Activated CD4-positive, CD25-positive, alpha-beta regulatory T cell (primary cell): ENCODE measurements around the gene PRDX1.
"Not testable (repeated sequence)": the region's sequence is repeated elsewhere in the genome, so short reads cannot be mapped to it uniquely, and the experiment has no call there.

Source experiments
- DNase-seq, 4 experiments: peaks; one replicate each; lab custom pipeline; 2025; lab: John Stamatoyannopoulos, UW

Gene PRDX1

DNA sequence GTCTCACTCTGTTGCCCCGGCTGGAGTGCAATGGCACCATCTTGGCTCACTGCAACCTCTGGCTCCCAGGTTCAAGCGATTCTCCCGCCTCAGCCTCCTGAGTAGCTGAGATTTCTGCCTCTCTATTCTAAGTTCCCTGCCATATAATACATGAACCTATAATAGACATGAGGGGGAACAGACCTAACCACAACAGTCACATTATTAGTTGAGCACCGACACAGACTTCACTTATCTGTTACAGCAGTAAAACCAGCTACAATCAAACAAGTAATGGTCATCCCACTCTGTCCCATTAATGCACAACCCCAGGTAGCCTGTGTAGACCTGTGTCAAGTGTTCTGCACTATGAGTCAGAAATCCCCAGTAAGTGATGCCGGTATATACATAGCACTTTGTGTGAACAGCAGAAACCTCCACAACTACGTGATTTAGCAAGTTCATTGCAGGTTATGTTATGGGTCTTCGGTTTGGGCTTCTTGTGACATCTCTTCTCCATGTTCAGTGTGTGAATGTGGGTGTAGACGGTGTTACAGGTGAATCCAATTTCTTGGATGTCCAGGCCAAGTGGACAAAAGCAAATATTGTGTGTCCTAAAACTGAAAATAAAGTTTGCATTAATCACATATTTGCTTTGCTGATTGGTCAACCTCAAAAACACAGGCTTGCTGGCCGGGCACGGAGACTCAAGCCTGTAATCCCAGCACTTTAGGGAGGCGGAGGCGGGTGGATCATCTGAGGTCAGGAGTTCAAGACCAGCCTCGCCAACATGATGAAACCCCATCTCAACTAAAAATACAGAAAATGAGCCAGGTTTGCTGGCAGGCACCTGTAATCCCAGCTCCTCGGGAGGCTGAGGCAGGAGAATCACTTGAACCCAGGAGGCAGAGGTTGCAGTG lies 18.0 kb downstream of the PRDX1 start:
- DNase-seq, result no peak

DNA sequence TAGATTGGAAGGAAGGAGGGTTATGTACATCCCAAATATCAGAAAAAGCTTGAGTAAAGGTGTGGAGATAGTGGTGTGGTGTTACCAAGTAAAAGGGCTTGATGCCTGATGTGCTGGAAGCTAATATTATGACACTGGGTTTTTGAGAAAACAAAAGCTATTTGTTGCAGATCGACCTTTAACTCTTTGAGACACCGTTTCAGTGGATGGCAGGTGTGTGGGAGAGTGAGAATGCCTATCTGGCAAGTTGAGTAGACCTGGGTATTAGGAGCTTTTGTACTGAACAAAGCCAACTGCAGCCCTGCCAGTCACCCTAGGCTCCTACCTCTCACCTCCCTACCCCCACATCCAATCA lies 20.2 kb downstream of the PRDX1 start:
- DNase-seq, result no peak

DNA sequence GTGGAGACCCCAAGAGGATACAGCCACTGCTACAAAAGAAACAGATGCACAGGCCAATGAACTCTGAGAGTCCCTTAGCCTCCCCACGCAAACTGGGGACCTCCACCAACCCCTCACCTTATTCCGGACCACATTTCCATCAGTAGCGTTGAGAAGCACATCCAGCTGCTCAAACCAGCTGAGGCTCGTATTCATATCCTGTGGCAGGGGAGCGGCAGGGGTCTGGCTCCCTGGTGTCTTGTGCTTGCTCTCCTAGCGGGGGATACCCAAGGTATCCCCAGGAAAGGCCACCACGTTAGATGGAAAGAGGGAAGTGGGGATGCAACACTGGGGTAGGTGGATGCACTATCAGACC lies 22.3 kb downstream of the PRDX1 start:
- no peak for DNase-seq

DNA sequence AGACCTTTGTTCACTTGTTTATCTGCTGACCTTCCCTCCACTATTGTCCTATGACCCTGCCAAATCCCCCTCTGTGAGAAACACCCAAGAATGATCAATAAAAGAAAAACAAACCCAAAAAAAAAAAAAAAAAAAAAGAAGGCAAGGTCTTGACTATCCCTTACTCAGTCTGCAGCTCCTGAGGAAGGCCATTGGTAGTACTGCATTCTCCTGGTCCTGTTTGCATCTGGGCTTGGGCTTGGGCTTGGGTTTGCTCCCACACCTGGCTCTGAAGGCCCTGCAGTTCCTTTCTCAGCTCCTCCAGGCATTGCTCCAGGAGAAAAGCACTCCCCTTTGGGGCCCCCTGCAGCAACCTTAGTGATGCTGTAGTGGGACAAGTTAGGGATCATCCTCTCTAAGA lies 23.4 kb downstream of the PRDX1 start:
- DNase-seq, result no peak

DNA sequence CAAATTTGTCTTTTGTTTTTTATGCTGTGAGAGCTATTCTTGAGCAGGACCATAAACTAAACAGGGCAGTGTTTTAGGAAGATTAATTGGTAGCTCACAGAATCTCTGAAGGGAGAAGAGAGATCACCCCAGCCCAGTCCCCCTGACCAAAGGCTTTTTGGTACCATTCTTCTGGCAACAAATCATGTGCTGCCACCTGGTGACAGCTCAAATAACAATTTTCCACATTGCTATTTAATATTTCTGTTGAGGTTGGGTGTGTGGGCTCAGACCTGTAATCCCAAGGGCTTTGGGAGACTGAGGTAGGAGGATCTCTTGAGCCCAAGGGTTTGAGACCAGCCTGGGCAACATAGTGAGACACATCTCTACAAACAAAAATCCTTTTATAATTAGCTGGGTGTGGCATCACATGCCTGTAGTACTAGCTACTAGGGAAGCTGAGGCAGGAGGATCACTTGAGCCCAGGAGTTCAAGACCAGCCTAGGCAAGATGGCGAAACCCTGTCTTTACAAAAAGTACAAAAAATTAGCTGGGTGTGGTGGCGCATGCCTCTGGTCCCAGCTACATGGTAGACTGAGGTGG lies 28.5 kb downstream of the PRDX1 start:
- peak in 3 of 4 experiments; percentile 20 to 26 (median 21) for DNase-seq

DNA sequence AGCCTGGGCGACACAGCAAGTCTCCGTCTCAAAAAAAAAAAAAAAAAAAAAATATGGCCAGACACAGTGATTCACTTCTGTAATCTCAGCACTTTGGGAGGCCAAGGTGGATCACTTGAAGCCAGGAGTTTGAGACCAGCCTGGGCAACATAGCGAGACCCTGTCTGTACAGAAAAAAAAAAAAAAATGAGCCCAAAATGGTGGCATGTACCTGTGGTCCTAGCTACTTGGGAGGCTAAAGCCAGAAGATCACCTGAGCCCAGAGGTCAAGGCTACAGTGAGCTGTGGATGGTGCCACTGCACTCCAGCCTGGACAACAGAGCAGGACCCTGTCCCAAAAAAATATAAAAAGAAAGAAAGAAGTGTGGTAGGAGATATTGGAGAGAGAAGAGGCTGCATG lies 29.0 kb downstream of the PRDX1 start:
- no peak for DNase-seq

DNA sequence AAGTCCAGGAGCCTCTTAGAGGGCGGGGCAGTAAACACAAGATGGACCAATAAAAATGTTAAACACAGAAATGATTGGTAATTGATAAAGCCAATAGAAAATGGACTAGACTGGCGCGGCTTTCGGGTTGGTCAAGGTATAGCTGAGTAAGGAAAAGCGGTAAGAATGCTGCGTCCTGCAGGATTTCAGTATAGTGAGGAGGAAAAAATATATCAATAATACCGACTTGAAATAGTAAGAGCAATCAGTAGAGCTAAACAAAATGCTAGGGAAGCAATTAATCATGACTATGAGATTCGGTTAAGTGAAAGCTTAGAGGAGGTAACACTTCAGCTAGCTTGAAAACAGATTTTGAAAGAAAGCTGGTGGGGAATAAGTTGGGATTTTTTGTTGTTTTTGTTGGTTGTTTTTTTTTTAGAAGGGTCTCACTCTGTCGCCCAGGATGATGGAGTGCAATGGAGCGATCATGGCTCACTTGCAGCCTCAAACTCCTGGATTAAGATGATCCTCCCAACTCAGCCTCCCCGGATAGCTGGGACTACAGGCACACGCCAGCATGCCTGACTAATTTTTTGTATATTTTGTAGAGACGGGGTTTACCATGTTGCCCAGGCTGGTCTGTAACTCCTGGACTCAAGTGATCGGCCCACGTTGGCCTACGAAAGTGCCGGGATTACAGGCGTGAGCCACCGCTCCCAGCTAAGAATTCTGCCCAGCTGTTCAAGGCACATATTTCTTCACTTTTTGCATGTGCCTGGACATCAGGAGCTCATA lies 30.0 kb downstream of the PRDX1 start:
- no peak for DNase-seq

DNA sequence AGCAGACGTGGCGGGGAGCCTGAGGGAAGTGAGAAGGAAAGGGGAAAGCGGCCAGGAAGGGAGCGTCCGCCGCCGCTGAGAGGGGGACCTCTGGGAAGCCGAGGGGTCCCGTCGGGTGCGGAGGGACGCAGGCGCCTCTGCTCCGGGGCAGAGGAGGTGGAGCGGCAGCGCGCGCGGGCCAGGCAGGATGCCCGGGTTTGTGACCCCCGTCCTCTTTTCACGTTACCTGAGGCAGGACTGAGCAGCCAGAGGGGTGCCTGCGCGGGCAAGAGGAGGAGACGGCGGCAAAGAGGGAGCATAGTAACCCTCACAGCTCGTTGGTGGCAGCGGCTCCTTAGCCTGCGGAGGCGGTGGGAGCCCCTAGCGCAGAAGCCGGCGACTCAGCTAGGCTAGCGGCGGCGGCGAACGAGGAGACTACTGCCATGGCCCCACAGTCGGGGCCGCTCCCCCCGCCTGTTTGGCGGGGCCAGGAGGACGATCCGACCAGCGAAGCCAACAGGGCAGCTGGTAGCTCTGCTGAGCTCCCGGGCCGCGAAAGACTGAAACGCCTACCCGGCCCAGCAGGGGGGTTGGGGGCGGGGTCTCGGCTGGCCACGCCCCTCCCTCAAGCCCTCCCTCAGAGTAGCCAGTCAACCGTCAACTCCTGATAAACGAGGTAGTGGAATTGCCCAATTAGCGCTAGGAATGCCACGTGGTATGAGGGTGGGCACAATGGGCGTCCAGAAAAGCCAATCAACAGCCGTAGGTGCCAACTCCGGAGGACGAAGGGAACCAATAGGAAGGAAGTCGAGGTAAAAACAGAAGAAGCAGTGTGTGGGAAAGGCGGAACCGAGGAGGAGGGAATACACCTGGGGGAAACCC lies 30.8 kb downstream of the PRDX1 start, which contains the start of gene TESK2:
TSS of gene TESK2 (minus strand) at position 538 of the 861 bp plus-strand sequence. CDS start 33,378 bp downstream, outside the sequence.
- peak; percentile 87 to 93 (median 90) for DNase-seq

DNA sequence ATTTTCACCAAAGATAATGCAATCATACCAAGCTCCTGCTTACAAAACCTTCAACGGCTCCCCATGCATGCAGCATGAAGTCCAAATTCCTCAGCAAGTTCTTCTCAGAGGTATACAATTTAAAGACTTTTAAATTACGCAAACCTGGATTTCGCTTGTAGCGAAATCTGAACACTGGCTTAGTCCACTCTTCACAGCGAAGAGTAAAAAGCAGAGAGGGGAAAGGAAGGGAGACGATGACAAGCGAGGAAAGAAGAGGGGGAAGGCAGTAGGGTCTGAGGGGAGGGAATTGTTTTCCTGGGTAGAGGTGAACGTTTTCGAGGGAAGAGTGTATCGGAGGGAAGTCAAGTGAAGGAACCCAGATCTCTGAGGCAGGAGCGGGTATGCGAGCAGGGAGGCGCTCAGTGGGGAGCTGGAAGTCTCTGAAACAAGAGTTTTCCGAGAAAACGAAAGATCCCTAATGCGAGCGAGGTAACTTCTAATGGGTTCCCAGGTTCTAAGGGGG lies 31.5 kb downstream of the PRDX1 start:
- no peak for DNase-seq

DNA sequence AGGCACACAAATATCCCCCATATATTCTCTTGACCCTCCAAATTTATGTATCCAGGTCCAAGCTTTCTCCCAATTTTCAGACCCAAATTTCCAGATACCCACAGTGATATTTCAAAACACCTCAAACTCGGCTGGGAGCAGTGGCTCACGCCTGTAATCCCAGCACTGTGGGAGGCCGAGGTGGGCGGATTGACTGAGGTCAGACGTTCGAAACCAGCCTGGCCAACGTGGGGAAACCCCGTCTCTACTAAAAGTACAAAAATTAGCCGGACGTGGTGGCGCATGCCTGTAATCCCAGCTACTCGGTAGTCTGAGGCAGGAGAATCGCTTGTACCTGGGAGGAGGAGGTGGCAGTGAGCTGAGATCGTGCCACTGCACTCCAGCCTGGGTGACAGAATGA lies 32.3 kb downstream of the PRDX1 start:
- DNase-seq, result not testable (repeated sequence)

DNA sequence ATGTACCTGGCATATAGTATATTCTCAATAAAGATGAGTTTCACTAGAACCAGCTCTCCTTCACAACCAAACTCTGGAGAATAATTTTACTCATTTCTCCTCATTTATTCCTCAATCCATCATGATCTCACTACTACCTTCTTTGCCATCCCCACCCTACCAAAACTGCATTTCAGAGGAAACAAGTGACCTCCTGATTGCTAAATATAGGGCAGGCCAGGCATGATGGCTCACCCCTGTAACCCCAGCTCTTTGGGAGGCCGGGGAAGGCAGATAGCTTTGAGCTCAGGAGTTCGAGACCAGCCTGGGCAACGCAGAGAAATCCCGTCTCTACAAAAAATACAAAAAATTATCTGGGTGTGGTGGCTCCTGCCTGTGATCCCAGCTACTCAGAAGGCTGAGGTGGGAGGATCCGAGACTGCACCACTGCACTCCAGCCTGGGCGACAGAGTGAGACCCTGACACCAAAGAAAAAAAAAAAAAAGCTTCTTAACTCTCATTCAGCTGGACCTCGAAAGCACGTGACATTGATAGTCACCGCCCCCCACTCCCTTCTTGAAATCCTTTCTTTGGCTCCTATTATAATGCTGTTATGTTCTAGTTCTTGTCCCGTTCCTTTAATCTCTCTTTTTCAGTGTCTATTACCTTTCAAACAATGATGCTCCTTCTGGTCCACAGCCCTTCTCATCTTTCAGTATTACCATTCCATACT lies 32.9 kb downstream of the PRDX1 start:
- DNase-seq, result no peak

DNA sequence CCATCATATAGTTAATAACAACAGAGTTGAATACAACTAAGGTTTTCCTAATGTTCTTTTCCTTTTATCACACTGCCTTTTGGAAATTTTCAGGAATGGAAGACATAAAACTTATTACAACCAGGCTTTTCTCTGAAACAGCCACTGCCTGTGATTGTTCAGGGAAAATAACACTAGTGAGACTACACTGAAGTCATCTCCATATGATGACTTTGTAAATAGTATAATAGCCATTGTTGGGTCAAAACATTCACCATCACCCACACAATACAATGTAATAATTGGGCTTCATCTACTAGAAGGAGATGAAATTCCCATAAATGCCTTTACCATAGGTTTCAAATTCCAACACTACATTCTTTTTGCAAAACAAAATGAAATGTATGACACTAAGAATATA lies 35.7 kb downstream of the PRDX1 start:
- no peak for DNase-seq

DNA sequence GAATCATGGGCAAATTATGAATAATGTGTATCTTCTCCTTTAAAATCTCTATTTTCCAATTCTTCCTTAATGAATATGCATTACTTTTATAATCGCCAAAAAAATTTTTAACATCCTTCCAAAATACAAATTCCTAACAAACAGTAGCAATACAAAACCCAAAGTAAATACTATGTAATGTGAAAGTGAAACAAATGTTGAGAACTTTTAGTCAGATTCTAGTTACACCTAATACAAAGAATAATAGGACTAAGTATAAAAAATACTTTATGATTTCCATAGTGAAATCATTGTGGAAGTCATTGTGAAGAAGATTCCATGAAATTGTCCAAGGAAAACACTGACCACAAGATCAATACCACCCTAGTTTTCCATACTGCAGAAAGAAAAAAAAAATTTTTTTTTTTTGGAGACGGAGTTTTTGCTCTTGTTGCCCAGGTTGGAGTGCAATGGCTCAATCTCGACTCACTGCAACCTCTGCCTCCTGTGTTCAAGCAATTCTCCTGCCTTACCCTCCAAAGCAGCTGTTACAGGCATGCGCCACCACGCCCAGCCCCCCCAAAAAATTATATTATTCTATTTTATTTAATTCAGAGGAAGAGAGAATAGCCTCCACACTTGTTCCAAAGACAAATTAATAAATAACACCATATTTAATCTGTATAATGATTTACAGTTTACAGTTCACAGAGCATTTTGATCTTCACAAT lies 42.5 kb downstream of the PRDX1 start:
- no peak for DNase-seq

DNA sequence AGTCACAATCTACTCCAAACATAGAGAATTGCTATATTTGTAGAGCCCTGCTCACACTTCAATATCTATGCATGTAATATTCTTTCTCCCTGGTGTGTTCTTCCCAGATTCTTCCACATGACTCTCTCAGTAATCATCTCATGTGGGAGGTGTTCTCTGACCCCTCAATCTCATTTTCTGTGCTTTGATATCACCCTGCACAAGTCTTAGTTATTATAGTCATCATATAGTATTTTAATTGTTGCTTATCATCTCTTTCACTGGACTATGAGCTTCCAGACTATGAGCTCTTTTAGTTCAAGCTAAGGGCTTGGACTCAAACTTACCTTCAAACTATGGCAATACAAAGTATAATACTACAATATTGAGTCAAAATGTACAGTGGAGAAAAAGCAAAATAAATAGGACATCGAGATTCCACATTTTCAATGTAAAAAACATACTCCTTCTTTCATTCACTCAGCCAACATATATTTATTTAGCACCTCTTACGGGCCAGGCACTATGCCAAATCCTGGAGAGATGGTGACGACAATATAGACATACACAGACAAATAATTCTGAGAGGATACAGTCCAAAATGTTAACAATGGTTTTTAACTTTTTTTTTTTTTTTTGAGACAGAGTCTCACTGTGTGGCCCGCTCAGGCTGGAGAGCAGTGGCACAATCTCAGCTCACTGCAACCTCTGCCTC lies 43.4 kb downstream of the PRDX1 start:
- DNase-seq, result no peak

DNA sequence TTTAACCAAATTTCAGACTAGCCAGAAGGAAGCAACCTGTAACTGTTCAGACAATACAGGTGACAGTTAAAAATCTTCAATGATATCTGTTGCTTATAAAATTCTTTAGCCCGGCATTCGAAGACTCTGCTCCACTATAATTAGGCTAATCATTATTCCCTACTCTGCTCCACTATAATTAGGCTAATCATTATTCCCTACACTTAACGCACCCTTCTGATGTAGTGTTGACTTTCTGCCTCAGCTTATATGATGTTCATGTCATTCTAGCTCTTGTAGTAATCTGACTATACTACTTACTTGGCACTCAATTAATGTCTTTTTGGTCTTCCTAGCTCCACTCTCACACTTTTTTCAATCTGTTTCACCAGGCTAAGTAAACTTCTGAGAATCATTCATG lies 44.0 kb downstream of the PRDX1 start:
- DNase-seq, result no peak

DNA sequence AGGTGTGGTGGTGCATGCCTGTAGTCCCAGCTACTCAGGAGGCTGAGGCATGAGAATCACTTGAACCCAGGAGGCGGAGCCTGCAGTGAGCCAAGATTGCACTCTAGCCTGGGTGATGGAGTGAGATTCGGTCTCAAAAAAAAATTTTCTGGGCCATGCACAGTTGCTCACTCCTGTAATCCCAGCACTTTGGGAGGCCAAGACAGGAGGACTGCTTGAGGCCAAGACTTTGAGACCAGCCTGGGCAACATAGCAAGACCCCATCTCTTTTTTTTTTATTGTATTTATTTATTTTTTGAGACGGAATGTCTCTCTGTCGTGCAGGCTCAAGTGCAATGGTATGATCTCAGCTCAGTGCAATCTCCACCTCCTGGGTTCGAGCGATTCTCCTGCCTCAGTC lies 47.5 kb downstream of the PRDX1 start:
- DNase-seq, result not testable (repeated sequence)

DNA sequence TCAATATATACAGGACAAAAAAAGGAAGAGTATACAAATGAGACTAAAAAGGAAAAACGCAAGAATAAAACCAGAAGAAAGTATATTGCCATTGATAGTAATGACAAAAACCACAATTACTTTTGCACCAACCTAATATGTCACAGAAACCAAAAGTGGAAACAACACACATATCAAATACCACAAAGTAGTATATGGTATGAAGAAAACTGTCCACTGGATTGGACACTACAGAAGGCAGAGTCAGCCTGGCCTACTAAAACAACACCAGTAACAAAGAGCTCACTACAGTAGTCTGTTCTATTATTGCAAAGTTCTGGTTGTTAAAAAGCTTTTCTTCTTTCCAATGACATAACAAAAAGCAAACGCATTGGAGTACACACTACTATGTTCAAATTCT lies 48.4 kb downstream of the PRDX1 start:
- no peak for DNase-seq

DNA sequence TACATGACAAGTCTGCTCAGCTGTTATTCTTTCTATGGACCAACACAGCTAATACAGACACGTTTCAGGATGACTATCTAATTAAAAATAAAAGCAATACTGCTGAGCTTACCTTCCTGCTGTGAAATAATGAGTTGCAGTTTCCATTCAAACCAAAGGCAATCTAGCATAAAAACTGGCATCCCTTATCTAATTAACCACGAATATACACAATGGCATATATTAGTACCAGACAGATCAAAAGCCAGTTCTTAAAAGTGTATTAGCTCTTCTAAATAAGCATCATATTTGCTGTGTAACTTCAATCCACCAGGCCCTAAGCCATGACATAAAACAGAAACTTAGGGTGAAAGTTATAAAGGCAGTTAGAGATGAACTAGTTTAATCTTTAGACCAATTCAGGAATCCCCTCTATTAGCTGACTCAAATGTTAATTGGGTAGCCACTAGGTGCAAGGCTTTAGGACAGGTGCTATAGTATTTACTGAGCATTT lies 51.3 kb downstream of the PRDX1 start:
- no peak for DNase-seq

DNA sequence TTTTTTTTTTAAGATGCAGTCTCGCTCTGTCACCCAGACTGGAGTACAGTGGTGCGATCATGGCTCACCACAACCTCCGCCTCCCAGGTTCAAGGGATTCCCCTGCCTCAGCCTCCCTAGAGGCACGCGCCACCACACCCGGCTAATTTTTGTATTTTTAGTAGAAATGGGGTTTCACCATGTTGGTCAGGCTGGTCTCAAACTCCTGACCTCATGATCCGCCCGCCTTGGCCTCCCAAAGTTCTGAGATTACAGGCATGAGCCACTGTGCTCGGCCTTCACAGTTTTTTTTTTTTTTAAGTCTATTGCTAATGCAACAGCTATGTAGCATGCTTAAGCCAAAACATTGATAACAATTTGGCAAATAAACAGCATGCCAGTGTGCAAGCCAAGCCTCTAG lies 54.3 kb downstream of the PRDX1 start:
- not testable (repeated sequence) for DNase-seq

DNA sequence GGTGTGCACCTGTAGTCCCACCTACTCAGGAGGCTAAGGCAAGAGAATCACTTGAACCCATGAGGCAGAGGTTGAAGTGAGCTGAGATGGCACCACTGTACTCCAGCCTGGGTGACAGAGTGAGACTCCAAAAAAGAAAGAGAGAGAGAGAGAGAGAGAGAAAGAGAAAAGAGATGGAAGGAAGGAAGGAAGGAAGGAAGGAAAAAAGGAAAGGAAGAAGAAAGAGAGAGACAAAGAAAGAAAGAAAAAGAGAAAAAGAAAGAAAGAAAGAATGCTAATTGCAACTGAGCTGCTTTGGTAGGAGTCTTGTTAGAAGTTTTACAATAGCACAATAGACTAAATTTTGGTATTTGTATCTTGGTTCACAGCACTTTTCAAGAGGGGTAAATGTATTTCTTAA lies 56.4 kb downstream of the PRDX1 start:
- no peak for DNase-seq
